BJ (cell line): ENCODE results near the gene SBNO2. TPM values are rescaled to one million over a fixed set of nuclear protein-coding genes. Genes with fewer than 3 reads are reported as not detected.

Source experiments
- CTCF ChIA-PET: fragments of 350-600 bp; formaldehyde crosslinking; extraction: SDS; loops from one replicate; lab custom pipeline; 2021; ENCODE audit warnings: antibody characterized with exemption, inconsistent platforms; lab: Yijun Ruan, JAX
- POLR2A ChIA-PET: fragments of 300-600 bp; sonication (Branson Sonifier 250); formaldehyde crosslinking; extraction: SDS; loops from one replicate; lab custom pipeline; 2021; ENCODE audit warnings: antibody characterized with exemption; lab: Charles Lee
- DNase-seq: peaks from one replicate; pipeline ENCODE4 v3.0.0-alpha.2; 2011; ENCODE audit warnings: low read depth
- H3K27me3 ChIP-seq: 2 replicates; pipeline ENCODE4 v1.6.0; 2011; ENCODE audit warnings: low read length; ENCODE audit not compliant: control insufficient read depth, insufficient read depth
- H3K36me3 ChIP-seq: 2 replicates; pipeline ENCODE4 v1.5.1; 2011; ENCODE audit warnings: low read length; ENCODE audit not compliant: control insufficient read depth, insufficient read depth
- H3K4me3 ChIP-seq: 2 replicates; pipeline ENCODE4 v1.5.1; 2011; ENCODE audit warnings: low read depth, mild to moderate bottlenecking, control low read depth, low read length
- CTCF ChIP-seq: IDR thresholded peaks from 2 replicates; pipeline ENCODE4 v1.5.1; 2011; ENCODE audit warnings: low read depth, mild to moderate bottlenecking, control low read depth, inconsistent platforms, low read length, moderate library complexity; ENCODE audit not compliant: insufficient read depth
- polyA plus RNA-seq: library from polyadenylated mRNA; depleted of rRNA; stranded (reverse); fragments of >200 nt; gene quantifications from 2 replicates; pipeline ENCODE4 v1.2.3, GENCODE V29; 2011

Gene SBNO2
- polyA plus RNA-seq, 1 experiment = 26.1 TPM

GRCh38 chr19:1067341-1067957 is 106.6 kb downstream of the SBNO2 start:
- CTCF ChIA-PET = interaction anchor here (0.8 to 1.6 kb wide), 3 partner anchors 9 to 127 kb away, joined by 3 to 6 read pairs (median 4); no protein-coding TSS in a partner anchor
- Histone ChIP-seq H3K36me3 (no peaks in the 10 kb centered on the region; the same call in 1 of the 2 replicates), H3K27me3 (peaks cover 9% of the 10 kb centered on the region), H3K4me3 (peak overlapping the region; percentile 27)
- DNase-seq = no peak
- no peak for TF ChIP-seq CTCF
- POLR2A ChIA-PET = no interaction called here

GRCh38 chr19:1066748-1067340 is 107.2 kb downstream of the SBNO2 start, which contains the start of gene ARHGAP45:
TSS of gene ARHGAP45 (plus strand) at chr19:1067167. CDS start at chr19:1067406, 239 bp downstream.
- DNase-seq = no peak
- CTCF ChIA-PET = interaction anchor here (0.8 to 1.6 kb wide), 3 partner anchors 9 to 128 kb away, joined by 3 to 6 read pairs (median 4); no protein-coding TSS in a partner anchor
- Histone ChIP-seq H3K27me3 (peaks cover 9% of the 10 kb centered on the region), H3K36me3 (no peaks in the 10 kb centered on the region; the same call in 1 of the 2 replicates), H3K4me3 (peak within 1 kb of the TSS; percentile 27)
- POLR2A ChIA-PET = no interaction called here
- no peak for TF ChIP-seq CTCF

- no peak for TF ChIP-seq CTCF
- H3K36me3 ChIP-seq = no peaks in the 10 kb centered on the region; the same call in 1 of the 2 replicates
- CTCF ChIA-PET = interaction anchor here (1.2 to 1.6 kb wide), 2 partner anchors 10 to 17 kb away, joined by 3 to 6 read pairs; no protein-coding TSS in a partner anchor
- no peak overlapping the region for H3K4me3 ChIP-seq
- POLR2A ChIA-PET = no interaction called here
- peaks cover 9% of the 10 kb centered on the region for H3K27me3 ChIP-seq
- DNase-seq = no peak
Measured at GRCh38 chr19:1066251-1066747, 107.8 kb downstream of the SBNO2 start.

GRCh38 chr19:1065606-1066109 is 108.4 kb downstream of the SBNO2 start:
- POLR2A ChIA-PET = no interaction called here
- CTCF ChIA-PET = interaction anchor here (1.2 to 2.5 kb wide), 4 partner anchors 10 to 22 kb away, joined by 3 to 10 read pairs (median 4); no protein-coding TSS in a partner anchor
- peaks cover 5% of the 10 kb centered on the region for H3K27me3 ChIP-seq
- no peaks in the 10 kb centered on the region; the same call in 1 of the 2 replicates for H3K36me3 ChIP-seq
- no peak for DNase-seq
- TF ChIP-seq CTCF = no peak
- no peak overlapping the region for H3K4me3 ChIP-seq
